HuH-7.5 (cell line): Measurements from ENCODE around the gene PFN4.
A peak's percentile ranks its signal among the peaks of the same experiment; 100 is the strongest.
"Not testable (repeated sequence)": the region's sequence is repeated elsewhere in the genome, so short reads cannot be mapped to it uniquely, and the experiment has no call there.

Experiments used
- DNase-seq: peaks from one replicate; pipeline ENCODE4 v3.0.0; 2011; ENCODE audit warnings: low spot score

The PFN4 gene

DNA sequence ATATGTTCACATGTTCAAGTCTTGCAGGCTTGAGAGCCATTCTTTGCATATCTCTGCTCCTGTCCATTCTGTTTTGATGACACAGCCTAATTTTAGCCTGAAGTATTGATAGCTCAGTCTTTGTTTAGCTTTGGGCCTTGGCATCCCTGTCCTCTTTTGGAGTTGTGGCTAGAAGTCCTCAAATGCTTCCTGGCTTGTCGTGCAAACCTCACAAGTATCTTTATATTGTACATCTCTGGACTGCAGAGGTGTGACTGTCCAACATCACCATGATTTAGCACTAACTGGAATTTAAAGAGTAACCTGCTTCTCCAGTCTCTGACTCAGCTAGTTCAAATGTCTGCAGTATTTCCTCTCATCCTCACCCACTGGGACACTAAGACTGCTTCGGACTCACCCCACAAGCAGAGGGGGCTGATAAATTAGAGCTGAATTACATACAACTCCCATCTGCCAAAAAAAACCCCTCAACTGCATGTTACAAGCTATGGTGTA lies 11.7 kb downstream of the PFN4 start:
- DNase-seq: no peak

DNA sequence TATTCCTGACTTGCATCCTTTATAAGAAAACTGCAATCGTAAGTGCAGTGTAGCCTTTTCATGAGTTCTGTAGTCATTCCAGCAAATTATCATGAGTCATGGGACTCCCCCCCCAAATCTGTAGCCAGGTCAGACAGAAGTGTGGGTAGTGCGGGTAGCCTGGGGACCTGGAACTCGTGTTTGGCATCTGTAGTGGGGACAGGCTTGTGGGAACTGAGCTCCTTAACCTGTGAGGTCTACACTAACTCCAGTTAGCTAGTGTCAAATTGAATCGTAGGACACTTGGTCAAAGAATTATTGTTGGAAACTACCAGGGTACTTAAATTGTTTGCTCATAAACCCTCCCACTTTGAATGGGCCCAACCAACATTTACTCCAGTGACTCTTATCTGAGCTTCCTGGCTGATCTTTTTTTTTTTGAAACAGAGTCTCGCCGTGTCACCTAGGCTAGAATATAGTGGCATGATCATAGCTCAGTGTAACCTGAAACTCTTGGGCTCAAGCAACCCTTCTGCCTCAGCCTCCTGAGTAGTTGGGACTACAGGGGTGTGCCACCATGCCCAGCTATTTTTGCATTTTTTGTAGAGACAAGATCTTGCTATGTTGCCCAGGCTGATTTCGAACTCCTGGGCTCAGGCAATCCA lies 12.4 kb downstream of the PFN4 start:
- no peak for DNase-seq

DNA sequence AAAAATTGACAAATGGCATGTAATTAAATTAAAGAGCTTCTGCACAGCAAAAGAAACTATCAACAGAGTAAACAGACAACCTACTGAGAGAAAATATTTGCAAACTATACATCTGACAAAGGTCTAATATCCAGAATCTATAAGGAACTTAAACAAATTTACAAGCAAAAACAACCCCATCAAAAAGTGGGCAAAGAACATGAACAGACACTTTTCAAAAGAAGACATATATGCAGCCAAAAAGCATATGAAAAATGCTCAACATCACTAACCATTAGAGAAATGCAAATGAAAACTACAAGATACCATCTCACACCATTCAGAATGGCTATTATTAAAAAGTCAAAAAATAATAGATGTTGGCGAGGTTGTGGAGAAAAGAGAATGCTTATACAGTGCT lies 13.7 kb downstream of the PFN4 start:
- DNase-seq: not testable (repeated sequence)

DNA sequence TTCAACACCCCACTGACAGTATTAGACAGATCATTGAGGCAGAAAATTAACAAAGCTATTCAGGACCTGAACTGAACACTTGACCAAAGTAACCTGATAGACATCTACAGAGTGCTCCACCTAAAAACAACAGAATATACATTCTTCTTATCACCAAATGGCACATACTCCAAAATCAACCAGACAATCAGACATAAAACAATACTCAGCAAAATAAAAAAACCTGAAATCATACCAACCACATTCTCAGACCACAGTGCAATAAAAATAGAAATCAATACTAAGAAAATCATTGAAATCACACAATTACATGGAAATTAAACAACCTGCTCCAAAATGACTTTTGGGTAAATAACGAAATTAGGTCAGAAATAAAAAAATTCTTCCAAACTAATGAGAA lies 15.8 kb downstream of the PFN4 start:
- DNase-seq: no peak

DNA sequence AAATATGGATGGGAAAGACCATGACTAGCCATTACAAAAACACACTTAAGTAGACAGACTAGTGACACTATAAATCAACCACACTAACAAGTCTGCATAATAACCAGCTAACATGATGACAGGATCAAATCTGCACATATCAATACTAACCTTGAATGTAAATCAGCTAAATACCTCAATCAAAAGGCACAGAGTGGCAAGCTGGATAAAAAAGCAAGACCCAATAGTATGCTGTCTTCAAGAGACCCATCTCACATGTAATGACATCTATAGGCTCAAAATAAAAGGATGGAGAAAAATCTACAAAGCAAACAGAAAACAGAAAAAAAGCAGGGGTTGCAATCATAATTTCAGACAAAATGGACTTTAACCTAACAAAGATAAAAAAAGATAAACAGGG lies 16.3 kb downstream of the PFN4 start:
- no peak for DNase-seq

DNA sequence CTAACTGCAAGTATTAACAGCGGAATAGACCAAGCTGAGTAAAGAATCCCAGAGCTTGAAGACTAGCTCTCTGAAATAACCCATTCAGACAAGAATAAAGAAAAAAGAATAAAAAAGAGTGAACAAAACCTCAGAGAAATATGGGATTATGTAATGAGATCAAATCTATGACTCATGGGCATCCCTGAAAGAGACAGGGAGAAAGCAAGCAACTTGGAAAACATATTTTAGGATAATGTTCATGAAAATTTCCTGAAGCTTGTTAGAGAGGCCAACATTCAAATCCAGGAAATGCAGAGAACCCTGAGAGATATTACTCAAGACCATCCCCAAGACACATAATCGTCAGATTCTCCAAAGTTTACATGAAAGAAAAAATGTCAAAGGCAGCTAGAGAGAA lies 17.3 kb downstream of the PFN4 start:
- DNase-seq: no peak

DNA sequence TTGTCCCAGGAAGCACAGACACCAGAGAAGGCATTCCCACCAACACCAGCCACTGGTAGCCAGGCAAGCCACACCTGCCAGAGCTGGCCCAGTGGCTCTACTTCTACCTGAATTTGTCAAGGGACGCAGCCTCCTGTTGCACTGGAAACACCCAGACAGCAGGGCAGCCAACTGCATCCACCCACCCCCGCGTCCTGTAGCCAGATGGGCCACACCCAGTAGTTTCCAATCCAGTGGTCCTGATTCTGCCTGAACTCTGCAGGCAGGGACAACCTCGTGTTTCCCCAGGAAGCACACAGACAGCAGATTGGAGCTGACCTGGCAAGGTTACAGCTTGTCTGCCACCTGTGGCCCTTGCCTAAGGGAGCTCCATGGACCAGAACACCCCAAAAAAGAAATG lies 18.2 kb downstream of the PFN4 start:
- DNase-seq: no peak

DNA sequence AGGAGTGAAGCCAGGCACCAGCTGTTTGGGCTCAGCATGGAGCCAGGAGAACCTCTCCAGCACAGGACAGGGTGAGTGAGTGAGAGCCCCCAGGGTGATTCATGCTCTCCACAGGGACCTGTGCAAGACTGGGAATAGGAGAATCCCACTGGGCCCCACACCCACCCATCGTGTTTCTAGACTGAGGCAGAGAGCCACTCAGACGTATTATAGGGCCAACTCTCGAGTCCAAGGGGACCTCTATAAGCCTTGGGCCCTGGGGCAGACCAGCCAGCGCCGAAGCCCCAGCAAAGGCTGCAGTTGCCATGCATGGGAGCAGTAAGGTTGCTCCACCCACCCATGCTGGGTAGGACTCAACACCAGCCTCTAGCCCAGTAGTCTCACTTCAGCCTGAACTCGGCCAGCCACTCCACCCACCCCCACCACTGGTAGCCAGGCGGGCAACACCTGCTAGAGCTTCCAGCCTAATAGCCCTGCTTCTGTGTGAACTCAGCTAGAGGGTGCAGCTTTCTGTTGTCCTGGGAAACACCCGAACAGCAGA lies 19.0 kb downstream of the PFN4 start:
- DNase-seq: no peak

DNA sequence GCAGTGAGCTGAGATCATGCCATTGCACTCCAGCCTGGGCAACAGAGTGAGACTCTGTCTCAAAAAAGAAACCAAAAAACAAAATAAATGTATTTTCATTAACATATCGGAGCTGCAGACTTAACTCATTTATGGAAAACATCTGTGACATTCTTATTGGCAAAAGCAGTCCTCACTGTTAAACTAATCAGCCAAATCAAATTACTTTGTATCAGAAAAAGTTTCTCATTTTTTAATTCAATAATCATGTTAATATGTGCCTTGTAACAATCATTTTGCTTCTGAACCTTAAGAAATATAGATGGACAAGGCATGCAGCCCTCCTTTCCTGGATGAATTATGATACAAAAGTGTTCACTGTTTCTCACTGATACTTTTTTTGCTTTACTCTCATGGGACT lies 20.5 kb downstream of the PFN4 start:
- no peak for DNase-seq

DNA sequence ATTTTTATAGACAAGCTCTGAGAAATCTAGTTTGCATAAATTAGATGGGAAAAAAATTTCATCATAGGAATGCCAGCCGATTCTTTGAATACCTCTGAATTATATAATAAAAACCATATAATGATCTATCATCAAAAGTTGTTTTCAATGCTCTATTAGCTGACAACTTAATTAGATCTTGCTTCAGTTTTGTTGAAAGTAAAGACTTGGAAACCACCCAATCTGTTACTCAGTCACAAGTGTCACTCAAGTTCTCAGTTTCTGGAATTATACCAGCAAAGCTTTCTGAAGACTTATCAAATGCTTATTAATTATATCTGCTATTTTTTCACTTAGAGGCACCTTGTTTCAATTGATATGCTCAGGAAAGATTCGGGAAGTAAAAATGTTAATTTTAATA lies 21.1 kb downstream of the PFN4 start:
- no peak for DNase-seq

DNA sequence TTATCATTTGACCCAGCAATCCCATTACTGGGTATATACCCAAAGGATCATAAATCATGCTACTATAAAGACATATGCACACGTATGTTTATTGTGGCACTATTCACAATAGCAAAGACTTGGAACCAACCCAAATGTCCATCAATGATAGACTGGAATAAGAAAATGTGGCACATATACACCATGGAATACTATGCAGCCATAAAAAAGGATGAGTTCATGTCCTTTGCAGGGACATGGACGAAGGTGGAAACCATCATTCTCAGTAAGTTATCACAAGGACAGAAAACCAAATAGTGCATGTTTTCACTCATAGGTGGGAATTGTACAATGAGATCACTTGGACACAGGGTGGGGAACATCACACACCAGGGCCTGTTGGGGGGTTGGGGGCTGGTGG lies 22.4 kb downstream of the PFN4 start:
- DNase-seq: not testable (repeated sequence)

DNA sequence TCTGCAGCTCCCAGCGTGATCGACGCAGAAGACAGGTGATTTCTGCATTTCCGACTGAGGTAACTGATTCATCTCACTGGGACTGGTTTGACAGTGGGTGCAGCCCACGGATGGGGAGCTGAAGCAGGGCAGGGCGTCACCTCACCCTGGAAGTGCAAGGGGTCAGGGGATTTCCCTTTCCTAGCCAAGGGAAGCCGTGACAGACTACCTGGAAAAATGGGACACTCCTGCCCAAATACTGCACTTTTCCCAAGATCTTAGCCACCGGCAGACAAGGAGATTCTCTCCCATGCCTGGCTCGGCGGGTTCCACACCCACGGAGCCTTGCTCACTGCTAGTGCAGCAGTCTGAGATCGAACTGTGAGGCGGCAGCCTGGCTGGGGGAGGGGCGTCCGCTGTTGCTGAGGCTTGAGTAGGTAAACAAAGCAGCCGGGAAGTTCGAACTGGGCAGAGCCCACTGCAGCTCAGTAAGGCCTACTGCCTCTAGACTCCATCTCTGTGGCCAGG lies 27.9 kb downstream of the PFN4 start:
- not testable (repeated sequence) for DNase-seq

DNA sequence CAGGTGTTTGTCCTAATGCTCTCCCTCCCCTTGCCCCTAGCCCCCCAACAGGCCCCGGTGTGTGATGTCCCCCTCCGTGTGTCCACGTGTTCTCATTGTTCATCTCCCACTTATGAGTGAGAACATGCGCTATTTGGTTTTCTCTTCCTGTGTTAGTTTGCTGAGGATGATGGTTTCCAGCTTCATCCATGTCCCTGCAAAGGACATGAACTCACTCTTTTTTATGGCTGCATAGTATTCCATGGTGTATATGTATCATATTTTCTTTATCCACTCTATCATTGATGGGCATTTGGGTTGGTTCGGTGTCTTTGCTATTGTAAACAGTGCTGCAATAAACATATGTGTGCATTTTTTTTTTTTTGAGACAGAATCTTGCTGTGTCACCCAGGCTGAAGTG lies 29.9 kb downstream of the PFN4 start:
- not testable (repeated sequence) for DNase-seq

DNA sequence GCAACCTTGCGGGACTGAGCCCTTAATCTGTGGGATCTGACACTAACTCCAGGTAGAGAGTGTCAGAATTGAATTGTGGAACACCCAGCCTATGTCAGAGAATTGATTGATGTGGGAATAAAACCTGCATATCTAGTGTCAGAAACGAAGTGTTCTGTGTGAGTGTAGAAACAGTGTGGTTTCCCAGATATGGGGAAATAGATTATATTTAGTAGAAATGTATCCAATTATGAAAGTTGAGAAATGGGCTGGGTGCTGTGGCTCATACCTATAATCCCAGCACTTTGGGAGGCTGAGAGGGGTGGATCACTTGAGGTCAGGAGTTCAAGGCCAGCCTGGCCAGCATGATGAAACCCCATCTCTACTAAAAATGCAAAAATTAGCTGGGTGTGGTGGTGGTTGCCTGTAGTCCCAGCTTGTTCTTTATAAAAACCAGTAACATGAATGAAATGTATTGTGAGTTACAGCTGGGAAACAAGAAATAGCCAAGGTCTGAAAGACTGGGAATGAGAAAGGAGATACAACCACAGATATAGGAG lies 34.2 kb downstream of the PFN4 start:
- DNase-seq: no peak

DNA sequence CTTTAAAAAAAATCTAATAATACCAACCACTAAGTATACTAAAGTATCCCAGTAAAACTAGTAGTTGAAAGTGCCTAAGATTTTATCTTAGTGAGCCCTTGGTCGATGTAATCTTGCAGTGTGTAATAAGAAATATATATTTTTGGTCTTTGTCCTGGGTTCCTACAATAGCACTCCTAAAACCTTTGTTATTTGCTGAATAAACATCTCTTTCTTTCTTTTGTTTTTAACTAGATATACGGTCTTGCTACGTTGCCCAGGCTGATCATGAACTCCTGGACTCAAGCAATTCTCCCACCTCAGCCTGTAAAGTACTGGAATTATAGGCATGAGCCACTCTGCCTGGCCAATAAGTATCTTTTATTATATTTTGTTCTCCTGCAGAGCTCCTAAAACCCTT lies 36.1 kb downstream of the PFN4 start:
- no peak for DNase-seq

DNA sequence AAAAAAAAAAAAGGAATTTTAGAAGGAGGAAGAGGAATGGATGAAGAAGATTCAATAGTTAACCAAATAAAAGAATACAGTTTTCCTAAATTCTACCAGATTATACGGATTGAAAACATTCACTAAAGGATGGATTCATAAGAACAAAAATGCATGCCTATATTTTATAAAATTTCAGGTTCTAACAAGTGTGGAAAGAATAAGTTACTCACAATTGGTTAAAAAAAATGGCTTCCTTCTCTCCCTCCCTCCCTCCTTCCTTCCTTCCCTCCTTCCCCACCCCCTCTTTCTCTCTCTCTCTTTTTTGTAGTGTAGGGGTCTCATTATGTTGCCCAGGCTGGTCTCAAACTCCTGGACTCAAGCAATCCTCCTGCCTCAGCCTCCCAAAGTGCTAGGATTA lies 36.9 kb downstream of the PFN4 start:
- DNase-seq: no peak

DNA sequence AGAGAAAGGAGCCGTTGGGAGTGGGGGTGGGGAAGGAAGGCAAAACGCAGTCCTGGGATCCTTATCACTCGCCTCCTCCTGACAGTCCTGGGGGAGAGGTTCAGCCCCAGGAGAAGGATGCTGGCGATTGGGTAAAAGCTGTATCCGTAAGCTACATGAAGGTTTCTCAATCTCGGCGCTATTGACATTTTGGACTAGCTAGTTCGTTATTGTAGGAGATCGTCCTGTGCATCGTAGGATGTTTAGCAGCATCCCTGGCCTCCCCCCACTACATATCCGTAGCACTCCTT lies 38.0 kb downstream of the PFN4 start:
- DNase-seq: no peak

DNA sequence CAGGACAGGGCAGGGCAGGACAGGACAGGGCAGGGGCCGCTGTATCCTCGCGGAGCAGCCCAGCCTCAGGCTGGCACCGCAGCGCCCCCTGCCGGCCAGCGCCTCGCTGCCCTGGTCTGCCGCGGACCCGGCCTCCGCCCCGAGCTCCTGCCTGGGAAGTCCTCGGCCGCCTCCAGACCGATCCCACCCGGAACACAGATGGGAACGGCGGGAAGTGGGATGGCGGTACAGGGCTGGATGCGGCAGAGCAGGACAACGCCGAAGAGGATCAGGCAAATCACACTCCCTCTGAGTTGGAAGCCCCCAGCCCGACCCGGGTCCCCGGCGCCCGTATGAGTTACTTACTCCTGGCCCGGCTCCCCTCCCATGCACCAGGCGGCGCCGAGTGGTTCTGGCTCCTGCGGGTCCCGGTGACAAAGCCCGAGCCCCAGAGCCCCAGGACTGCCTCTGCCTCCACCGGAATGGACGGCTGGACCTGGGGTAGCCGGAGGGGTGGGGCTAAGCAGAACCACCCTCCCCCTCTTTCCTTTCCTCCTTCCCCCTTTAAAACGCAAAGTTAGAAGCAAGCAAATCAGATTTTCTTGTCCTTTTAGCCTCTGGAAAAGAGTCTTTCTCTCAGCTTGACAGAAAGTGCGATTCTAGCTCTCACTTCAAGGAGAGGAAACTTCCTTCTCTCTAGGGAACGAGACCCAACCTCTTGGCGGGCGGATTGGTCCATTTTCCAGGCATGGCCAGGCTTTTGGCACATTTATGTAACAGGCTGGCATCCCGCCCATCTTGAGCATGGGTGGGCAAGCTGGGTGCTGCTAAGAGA lies 38.5 kb downstream of the PFN4 start, which contains the start of gene TP53I3:
Gene TP53I3 (minus strand): TSS at position 449 of the 814 bp plus-strand sequence. CDS start 508 bp downstream, outside the sequence.
- DNase-seq: peak; percentile 77

DNA sequence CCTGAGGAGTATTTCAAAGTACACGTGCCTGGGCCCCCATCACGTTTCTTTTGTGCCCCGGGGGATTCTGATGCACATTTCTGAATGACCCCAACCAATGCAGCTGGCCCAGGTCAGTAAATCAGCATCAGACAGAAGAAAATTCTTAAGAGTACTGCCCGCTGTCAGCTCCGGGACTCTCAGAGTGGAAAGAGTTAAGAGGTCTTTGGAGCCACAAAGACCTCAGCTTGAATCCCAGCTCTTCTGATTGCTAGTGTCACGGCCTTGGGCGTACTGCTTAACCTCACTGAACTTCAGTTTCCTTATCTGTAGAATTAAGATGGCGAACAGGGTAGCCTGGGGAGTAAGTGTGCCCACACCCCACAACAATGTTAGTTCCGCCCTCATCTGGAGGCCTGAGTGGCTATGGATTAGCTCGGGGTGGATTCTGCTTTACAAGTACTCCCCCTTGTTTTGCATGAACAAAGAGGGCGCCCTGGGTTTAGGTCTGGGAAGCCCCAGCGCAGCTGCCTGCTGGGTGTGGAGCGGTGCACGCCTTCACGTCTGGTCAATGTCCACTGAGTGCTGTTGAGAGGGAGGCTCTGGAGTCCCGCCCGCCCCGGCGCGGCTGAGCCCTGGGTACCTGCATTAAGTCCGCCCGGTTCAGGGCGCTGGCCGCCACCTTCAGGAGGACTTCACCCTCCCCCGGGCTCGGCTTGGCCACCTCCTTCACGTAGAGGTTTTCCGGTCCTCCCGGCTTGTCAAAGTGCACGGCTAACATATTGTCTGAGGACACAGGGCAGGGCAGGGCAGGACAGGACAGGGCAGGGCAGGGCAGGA lies 39.4 kb downstream of the PFN4 start:
- peak; percentile 68 for DNase-seq

DNA sequence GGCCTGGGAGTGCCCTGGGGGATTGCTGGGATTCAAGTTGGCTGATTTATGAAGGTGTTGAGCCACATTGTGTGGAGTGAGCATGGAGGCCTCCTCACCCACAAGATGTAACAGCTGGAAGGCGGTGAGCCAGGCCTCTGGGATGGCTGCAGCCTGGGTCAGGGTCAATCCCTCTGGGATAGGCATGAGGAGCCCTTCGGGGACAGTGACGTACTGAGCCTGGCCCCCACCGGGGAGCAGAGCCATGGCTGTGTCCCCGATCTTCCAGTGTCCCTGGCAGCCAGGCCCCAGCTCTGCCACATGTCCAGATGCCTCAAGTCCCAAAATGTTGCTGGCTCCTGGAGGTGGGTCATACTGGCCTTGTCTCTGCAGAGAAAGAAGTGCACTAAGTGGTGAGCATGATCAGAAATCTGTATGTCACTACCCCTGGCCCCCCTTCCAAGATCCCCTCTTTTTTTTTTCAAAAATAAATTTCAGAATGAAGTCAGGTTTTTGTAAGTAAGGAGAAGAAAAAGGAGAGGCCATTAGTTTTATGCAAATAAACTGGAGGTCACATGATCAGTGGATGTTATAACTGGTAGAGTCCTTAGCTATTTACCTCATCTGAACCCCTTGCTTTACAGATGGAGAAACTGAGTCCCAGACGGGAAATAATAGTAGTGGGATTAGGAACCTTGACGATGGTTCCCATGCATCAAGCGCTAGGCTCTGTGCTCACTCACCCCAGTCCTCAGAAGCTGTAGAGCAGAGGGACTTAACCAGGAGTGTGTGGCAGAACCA lies 40.2 kb downstream of the PFN4 start:
- no peak for DNase-seq

DNA sequence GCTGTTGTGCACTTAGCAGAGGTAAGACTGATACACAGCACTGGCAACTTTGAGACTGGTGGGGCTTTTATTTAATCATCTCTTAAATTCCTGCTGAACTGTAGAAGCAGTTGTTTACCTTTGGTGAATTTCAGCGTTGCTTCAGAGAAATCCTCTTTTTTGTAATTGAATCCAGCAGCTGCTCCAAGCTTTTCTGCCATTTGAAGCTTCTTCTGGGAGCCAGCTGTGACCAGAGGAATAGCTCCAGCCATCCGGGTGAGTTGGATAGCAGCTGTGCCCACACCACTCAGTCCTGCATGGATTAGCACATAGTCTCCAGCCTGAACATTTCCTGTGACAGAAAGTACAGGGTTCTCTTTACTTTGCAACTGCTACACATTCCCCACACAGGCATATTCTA lies 42.4 kb downstream of the PFN4 start:
- no peak for DNase-seq
